ENCODE data around the gene OR52L1.
"Not testable (repeated sequence)": the region's sequence is repeated elsewhere in the genome, so short reads cannot be mapped to it uniquely, and the experiment has no call there.

Gene OR52L1

GRCh38 chr11:5986885-5987284, at the start of gene OR52L1:
TSS of gene OR52L1 (minus strand) at chr11:5986985. CDS start at chr11:5986930, 55 bp downstream.
- DNase-seq (ENCODE audit: low read depth): no peak

- no peak for DNase-seq (ENCODE audit: low read depth)
Observed at GRCh38 chr11:6030708-6031405, 44.1 kb upstream of the OR52L1 start, which contains the start of gene OR56A1. TSS of gene OR56A1 (minus strand) at chr11:6030758. CDS start at chr11:6027692, 3,066 bp downstream.

GRCh38 chr11:6027501-6027900, 40.7 kb upstream of the OR52L1 start:
- no peak for DNase-seq (ENCODE audit: low read depth)

DNA sequence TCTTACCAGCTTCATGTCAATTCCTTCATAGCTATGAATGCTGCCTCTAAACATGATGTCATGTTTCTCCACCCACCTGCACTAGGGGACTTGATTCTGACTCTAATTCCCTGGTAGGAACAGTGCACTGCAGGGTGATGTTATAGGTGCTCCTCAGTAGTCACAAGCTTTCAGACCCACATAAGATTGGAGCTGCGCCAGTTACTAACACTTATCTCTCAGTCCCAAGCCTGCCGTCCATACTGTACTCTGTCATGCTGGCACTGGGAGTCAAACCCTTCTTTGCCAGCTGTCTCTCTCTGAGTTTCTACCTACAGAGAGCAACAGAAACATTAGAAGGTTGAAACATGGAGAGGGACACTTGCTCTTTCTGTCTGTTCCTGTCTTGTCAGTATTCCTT, 38.3 kb upstream of the OR52L1 start:
- DNase-seq (ENCODE audit: low read depth): no peak

DNA sequence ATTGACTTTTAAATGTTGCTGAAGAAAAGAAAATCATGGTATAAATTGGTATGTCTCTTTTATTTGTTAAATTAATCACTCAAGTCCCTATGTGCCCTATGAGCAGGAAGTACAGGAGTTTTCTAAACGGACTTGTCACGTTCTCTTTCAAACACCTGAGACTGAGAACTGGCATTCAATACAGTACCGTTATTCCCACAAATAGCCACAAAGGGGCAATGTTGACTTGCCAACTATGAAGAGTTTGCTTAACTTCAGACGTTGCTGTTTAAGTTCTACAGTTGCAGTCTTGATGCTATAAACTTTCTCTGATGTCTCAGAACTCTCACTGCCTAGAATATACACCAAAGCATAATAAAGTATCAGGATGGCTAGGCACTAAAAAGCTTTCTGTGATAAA, 36.2 kb upstream of the OR52L1 start:
- no peak for DNase-seq (ENCODE audit: low read depth)

DNA sequence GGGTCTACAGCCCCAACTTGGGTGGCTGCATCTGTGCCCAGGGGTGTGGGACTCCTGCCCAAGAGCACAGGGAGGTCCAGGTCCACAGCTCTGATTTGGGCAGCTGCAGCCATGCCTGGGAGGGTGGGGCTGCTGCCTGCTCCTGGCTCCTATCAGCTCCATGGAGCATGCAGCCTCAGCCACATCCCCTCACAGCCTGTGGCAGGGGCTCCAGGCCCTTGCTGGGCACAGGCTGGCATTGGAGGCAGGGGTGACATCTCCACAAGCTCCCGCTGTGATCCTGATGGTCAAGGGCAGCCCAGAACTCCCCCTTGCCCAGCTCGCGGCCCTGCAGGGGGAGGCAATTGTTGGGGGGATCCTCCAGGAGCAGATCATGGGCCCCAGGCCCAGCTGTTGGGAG, 26.3 kb upstream of the OR52L1 start:
- DNase-seq (ENCODE audit: low read depth): no peak

DNA sequence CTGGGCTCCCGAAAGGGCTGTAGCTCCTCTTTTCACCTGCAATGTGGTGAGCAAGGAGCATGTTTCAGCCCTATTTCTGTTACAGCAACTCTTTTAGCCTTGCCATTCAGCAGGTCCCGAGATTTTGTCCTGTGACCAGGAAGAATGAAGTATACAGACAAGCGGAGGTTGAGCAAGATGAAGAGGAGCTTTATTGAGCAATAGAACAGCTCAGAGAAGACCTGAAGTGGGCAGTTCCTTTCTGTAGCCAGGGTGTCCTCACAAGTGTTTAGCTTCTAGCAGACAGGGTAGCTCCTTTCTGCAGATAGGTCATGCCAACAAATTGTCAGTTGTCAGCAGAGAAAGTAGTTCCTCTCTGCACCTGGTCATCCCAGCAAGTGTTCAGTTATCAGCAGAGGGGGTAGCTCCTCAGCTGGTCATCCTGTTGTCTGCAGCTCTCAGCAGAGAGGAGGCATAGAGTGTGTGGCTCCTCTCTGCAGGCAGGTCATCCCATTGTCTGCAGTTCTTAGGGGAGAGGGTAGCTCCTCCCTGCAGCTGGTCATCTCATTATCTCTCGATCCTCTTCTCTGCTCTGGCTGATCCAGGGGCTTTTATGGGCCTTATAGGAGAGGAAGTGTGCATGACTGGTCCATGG, 25.4 kb upstream of the OR52L1 start:
- no peak for DNase-seq (ENCODE audit: low read depth)

- no peak for DNase-seq (ENCODE audit: low read depth)
Observed at GRCh38 chr11:6006846-6007245, 20.1 kb upstream of the OR52L1 start, which contains the start of gene OR56A4. TSS of gene OR56A4 (minus strand) at chr11:6006946. CDS start at chr11:6002992, 3,954 bp downstream.

GRCh38 chr11:6006395-6006794, 19.6 kb upstream of the OR52L1 start:
- no peak for DNase-seq (ENCODE audit: low read depth)

DNA sequence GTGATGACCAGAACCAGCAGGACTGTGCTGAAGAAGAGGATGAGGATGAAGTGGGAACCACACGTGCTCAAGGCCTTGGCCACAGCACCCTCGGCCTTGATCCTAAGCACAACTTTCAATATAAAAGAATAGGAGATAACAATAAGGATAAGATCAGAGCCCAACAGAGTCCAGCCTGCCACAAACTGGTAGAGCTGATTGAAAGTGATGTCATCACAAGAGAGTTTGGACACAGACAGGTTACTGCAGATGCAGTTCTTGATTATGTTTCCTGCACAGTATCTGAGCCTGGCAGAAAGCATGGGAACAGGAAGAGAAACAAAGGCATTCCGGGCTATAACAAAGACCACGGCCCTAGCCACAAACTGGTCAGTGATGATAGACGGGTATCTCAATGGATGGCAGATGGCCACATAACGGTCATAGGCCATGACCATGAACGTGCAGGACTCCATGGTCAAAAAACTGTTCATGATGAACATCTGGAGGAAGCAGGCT, 15.5 kb upstream of the OR52L1 start:
- no peak for DNase-seq (ENCODE audit: low read depth)

DNA sequence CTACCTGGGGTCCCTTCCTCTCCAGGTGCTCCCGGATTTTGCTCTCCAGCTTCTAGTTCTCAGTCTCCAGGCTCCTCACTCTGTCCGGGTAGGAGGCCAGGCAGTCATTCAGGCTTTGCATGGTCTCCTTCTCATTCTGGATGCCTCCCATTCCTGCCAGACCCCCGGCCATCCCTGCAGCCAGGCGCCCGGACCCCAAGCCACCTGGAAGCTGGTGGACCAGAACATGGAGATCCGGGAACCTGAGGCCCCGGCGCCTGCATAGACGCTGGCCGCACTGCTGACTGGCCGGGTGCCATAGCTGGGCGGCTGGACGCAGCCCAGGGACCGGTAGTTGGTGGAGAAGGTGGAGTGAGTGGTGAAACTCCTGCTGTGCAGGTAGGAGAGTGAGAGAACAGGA, 8.0 kb upstream of the OR52L1 start:
- DNase-seq (ENCODE audit: low read depth): no peak

DNA sequence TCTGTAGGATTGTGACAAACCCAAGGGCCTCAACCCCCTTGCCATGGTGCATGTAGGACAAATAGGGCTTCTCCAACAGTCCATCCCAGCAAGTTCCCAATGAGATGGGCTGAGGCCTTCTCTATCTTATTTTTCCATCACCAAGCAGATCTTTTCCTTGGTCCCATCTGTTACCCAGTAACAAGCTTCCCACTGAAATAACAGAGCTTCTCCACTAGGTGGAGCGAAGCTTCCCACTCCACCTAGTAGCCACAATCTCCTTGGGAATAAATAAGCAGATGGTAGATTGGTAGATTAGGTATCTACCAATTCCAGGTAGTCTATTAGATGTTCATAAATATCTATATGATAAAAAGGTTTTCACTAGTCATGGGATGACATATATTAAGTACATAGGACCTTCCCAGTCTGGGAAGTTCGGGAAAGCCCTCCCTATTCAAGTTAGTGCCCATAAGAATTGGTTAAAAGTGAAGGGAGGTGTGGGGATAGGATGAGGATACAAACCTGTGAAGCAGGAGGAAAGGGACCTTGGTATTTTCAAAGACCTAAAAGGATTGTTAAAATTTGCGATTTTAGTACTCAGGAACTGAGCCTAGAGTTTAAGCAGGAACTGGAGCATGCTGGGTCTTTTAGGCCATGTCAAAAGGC, 5.9 kb upstream of the OR52L1 start:
- no peak for DNase-seq (ENCODE audit: low read depth)

DNA sequence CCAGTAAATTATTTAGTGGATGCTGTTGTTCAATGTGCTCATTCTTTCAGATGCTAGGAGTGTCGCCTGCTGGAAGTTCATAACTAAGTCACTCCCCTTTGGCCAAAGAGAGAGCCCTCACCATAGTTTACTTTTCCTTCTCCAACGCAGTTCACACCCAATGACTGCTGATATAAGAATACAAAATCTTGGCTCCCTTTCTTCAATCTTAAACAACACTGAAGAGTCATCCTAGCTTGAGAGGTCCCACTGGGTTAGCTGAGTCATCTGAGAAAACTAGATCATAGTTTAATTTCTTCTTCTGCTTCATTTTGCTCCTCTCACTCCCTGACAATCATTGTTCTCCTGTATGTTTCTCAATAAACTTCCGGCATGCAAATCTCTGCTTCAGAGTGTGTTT, 5.4 kb upstream of the OR52L1 start:
- no peak for DNase-seq (ENCODE audit: low read depth)

GRCh38 chr11:5989203-5989602, 2.4 kb upstream of the OR52L1 start:
- DNase-seq (ENCODE audit: low read depth): no peak

DNA sequence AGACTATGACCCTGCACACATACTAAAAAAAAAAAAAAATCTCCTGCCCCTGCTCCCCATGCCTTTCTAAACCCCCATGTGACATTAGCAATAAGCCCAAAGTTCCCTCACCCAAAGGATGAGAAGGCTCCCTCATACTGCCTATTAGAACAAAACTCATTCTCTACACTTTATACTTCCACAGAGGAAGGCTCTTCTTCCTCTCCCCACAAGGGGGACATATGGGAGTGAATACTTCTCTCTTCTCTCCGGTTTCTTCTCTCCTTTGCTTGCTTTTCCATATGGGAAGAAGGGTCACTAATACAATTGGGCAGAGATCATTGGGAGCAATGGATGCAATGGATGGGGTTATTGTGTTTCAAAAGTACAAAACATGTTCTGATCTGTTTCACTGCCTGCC, 3.3 kb downstream of the OR52L1 start:
- DNase-seq (ENCODE audit: low read depth): no peak

- no peak for DNase-seq (ENCODE audit: low read depth)
Observed at GRCh38 chr11:5973530-5973929, 13.3 kb downstream of the OR52L1 start.

DNA sequence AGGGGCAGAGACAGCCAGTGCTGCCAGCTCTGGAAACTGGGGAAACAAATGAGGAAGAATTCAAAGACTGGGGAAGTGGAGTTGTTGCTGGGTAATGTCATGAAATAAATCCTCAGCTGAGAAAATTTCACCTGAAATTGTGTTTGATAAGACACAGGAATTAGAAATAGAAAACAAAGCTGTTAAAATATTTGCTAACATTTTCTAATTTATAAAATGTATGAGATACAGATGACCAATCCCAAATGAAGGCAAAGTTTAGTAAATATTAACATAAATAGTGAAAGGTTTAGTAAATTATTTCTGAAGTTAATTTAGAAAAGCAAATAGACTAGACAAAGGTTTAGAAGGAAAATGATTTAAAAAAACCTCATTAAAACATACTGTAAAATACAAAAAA, 18.4 kb downstream of the OR52L1 start, which contains the start of gene OR56A5:
OR56A5 (minus strand) TSS at position 101 of the 400 bp plus-strand sequence; CDS start at position 101, 0 bp downstream.
- DNase-seq (ENCODE audit: low read depth): no peak

DNA sequence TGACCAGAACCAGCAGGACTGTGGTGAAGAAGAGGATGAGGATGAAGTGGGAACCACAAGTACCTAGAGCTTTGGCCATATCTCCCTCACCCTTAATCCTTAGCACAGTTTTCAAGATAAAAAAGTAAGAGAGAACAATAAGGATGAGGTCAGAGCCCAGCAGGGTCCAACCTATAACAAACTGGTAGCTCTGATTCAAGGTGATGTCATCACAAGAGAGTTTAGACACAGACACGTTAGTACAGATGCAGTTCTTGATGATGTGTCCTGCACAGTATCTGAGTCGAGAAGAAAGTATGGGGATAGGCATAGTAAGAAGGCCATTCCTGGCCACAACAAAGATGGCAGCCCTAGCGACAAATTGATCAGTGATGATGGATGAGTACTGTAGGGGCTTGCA, 19.1 kb downstream of the OR52L1 start:
- no peak for DNase-seq (ENCODE audit: low read depth)

DNA sequence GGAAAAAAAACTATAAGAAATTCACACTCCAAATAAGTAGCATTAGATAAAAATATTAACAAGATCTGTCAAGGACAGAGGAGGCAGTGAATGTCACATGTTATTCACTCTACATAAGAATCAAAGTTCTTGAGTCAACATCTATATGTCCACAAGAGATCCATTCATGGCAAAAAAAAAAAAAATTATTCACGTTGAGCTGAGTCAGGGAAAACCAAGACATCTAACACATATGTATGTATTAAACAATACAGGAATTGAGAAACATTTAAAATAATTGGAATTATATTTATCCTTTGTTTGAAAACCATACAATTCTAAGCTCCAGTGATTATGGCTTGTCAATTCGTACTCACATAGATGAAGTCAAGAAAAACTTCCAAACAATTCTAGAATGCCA, 19.8 kb downstream of the OR52L1 start:
- DNase-seq (ENCODE audit: low read depth): no peak

GRCh38 chr11:5960704-5961320, 26.0 kb downstream of the OR52L1 start:
- not testable (repeated sequence) for DNase-seq (ENCODE audit: low read depth)

DNA sequence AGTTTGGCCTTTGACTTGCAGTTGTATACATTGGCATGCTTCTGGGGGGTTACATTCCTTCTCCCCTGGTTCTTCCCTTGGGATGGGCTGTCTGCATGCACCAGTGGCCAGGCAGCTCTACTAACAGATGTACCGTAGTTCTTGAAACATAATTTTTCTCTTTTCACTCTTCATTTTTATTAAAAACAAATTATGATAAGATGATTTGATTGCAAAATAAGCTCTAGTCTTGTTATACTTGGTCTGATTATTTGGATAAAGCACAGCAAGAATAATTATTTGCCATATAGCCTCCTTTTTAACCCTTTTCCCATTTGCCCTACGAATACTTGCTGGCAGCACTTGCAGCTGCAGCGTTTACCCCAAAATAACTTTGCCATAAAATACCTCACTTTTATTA, 31.2 kb downstream of the OR52L1 start:
- DNase-seq (ENCODE audit: low read depth): no peak

DNA sequence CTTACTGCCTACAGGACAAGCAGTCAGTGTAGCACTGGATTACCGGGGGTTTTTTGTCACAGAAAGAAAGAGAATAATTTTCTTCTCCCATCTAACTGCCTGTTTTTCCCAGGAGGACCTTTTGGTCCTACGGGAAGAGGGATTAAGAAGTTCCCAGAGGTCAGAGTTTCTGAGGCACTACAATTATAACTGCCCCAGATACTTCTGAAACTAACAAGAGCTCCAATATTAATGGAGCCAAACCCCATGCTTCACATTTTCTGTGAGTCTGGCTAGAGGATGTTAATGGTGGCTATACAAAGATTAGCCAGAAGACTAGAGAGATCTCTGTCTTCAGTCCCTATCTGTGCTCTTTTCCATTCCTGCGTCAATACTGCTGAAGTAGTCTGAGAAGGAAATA, 44.8 kb downstream of the OR52L1 start, which contains the start of gene OR56A3:
OR56A3 (plus strand) TSS at position 301 of the 400 bp plus-strand sequence. CDS start 5,096 bp downstream, outside the sequence.
- DNase-seq (ENCODE audit: low read depth): no peak
